Breast epithelium (tissue), 4 donors: Measurements from ENCODE around the gene IRGQ. TPM values are rescaled to one million over a fixed set of nuclear protein-coding genes. Genes with fewer than 3 reads are reported as not detected.

ENCODE experiments used
- DNase-seq, 2 donors: peaks; one replicate each; pipeline ENCODE4 v3.0.0-alpha.2; 2019; ENCODE audit warnings: low spot score in 2 of 2
- H3K27ac ChIP-seq, 2 donors: fragments of 200-600 bp; sonication (generic) in 1 of 2; one replicate each; pipeline ENCODE4 v1.5.1; 2016 to 2019; ENCODE audit warnings: mild to moderate bottlenecking in 1 of 2
- H3K27me3 ChIP-seq, 2 donors: fragments of 200-600 bp; sonication (generic) in 1 of 2; one replicate each; pipeline versions ENCODE4 v1.5.1 to v1.6.0; 2017 to 2019; ENCODE audit warnings: control low read depth in 1 of 2, mild to moderate bottlenecking in 1 of 2
- H3K36me3 ChIP-seq: fragments of 200-600 bp; one replicate; pipeline ENCODE4 v1.5.1; 2019
- H3K4me1 ChIP-seq, 2 donors: fragments of 200-600 bp; sonication (generic); one replicate each; pipeline ENCODE4 v1.5.1; 2016 to 2019; ENCODE audit warnings: control low read depth in 1 of 2
- H3K4me3 ChIP-seq, 3 donors: fragments of 200-600 bp; sonication (generic); 1 replicate in 2 of 3; 2 replicates in 1 of 3; pipeline ENCODE4 v1.5.1; 2016 to 2019; ENCODE audit warnings: mild to moderate bottlenecking in 3 of 3, moderate library complexity in 2 of 3
- H3K9me3 ChIP-seq, 2 donors: fragments of 200-600 bp; sonication (generic) in 1 of 2; one replicate each; pipeline ENCODE4 v1.5.1; 2016 to 2019; ENCODE audit warnings: control low read depth in 1 of 2
- CTCF ChIP-seq, 3 donors: fragments of 450-650 bp; IDR thresholded peaks; one replicate each; pipeline ENCODE4 v1.5.1; 2016 to 2017; ENCODE audit warnings: antibody characterized with exemption in 3 of 3, mild to moderate bottlenecking in 3 of 3, moderate library complexity in 3 of 3
- POLR2A ChIP-seq: fragments of 450-650 bp; IDR thresholded peaks from one replicate; pipeline ENCODE4 v1.6.1; 2016; ENCODE audit warnings: antibody characterized with exemption, mild to moderate bottlenecking, moderate library complexity
- POLR2AphosphoS5 ChIP-seq, 3 donors: sonication (generic); formaldehyde crosslinking; IDR thresholded peaks; one replicate each; pipeline ENCODE4 v1.6.1; 2017; ENCODE audit warnings: antibody characterized with exemption in 3 of 3
- intact Hi-C: fragments of 100-400 bp; cut with DNase I; formaldehyde crosslinking; loops from one replicate; pipeline ENCODE4 v1.15.1; 2023; ENCODE audit warnings: low total_unique reads
- total RNA-seq, 3 donors: library from RNA; depleted of rRNA; stranded (reverse); fragments of >200 nt; gene quantifications; one replicate each; pipeline ENCODE4 v1.1.0, GENCODE V29; 2016

The IRGQ gene
- total RNA-seq, 3 donors from 2014 or later = 14.9 to 17.4 (median 16.1) TPM

- intact Hi-C loops = no loop called here
- TF ChIP-seq POLR2AphosphoS5 (IDR thresholded peaks at IDR 0.05) = no peak
- TF ChIP-seq POLR2A = no peak
- no peaks in the 10 kb centered on the region for H3K4me1 ChIP-seq
- no peaks in the 10 kb centered on the region for H3K36me3 ChIP-seq
- H3K27ac ChIP-seq = peak overlapping the region; percentile 86 to 89
- H3K27me3 ChIP-seq = no peaks in the 10 kb centered on the region
- peak in 1 of 2 donors; percentile 50 for DNase-seq
- peak overlapping the region in 2 of 3 donors; percentile 48 to 58 for H3K4me3 ChIP-seq
- no peaks in the 10 kb centered on the region for H3K9me3 ChIP-seq
These were observed 38.1 kb upstream of the IRGQ start for GRCh38 chr19:43634068-43634467.

GRCh38 chr19:43633520-43633919 lies 37.6 kb upstream of the IRGQ start:
- no peak for TF ChIP-seq POLR2A
- no peak for TF ChIP-seq POLR2AphosphoS5 (IDR thresholded peaks at IDR 0.05)
- no peak for TF ChIP-seq CTCF (IDR thresholded peaks at IDR 0.05)
- intact Hi-C loops = no loop called here
- no peaks in the 10 kb centered on the region for H3K9me3 ChIP-seq
- no peak overlapping the region for H3K27ac ChIP-seq
- no peaks in the 10 kb centered on the region for H3K36me3 ChIP-seq
- no peaks in the 10 kb centered on the region for H3K27me3 ChIP-seq
- no peaks in the 10 kb centered on the region for H3K4me1 ChIP-seq
- DNase-seq = no peak
- H3K4me3 ChIP-seq = peak overlapping the region in 1 of 3 donors; percentile 48

GRCh38 chr19:43631491-43631890 lies 35.6 kb upstream of the IRGQ start:
- intact Hi-C loops = no loop called here
- no peaks in the 10 kb centered on the region for H3K36me3 ChIP-seq
- H3K4me1 ChIP-seq = no peaks in the 10 kb centered on the region
- H3K4me3 ChIP-seq = no peak overlapping the region
- TF ChIP-seq POLR2A = no peak
- no peak for TF ChIP-seq CTCF (IDR thresholded peaks at IDR 0.05)
- no peak for TF ChIP-seq POLR2AphosphoS5 (IDR thresholded peaks at IDR 0.05)
- H3K27ac ChIP-seq = no peak overlapping the region
- no peak for DNase-seq
- H3K27me3 ChIP-seq = no peaks in the 10 kb centered on the region
- H3K9me3 ChIP-seq = no peaks in the 10 kb centered on the region

- Histone ChIP-seq H3K4me3 (no peak overlapping the region), H3K4me1 (no peaks in the 10 kb centered on the region), H3K27me3 (no peaks in the 10 kb centered on the region), H3K36me3 (no peaks in the 10 kb centered on the region), H3K9me3 (no peaks in the 10 kb centered on the region), H3K27ac (no peak overlapping the region)
- DNase-seq = no peak
- no peak for TF ChIP-seq POLR2AphosphoS5 (IDR thresholded peaks at IDR 0.05)
- no peak for TF ChIP-seq POLR2A
- TF ChIP-seq CTCF (IDR thresholded peaks at IDR 0.05) = no peak
- intact Hi-C loops = no loop called here
These were observed 32.9 kb upstream of the IRGQ start for GRCh38 chr19:43628646-43629326.

GRCh38 chr19:43626838-43627237 lies 30.9 kb upstream of the IRGQ start:
- TF ChIP-seq POLR2A (no peak), POLR2AphosphoS5 (IDR thresholded peaks at IDR 0.05) (no peak), CTCF (IDR thresholded peaks at IDR 0.05) (no peak)
- no peak overlapping the region for H3K27ac ChIP-seq
- H3K27me3 ChIP-seq = no peaks in the 10 kb centered on the region
- H3K9me3 ChIP-seq = no peaks in the 10 kb centered on the region
- no peaks in the 10 kb centered on the region for H3K36me3 ChIP-seq
- no peaks in the 10 kb centered on the region for H3K4me1 ChIP-seq
- no peak overlapping the region for H3K4me3 ChIP-seq
- intact Hi-C loops = no loop called here
- no peak for DNase-seq
